Endothelial cell of umbilical vein (primary cell): ENCODE results near the gene FCER2. TPM values are rescaled to one million over a fixed set of nuclear protein-coding genes. Genes with fewer than 3 reads are reported as not detected.

Source experiments
- BruUV-seq: library from RNA; stranded (reverse); fragments of 400-500 nt; replicated peaks from 2 replicates; lab custom pipeline; 2021; lab: Mats Ljungman, UMichigan
- CTCF ChIA-PET: fragments of 300-600, 350-600 bp; sonication (Branson Sonifier 250); formaldehyde crosslinking; loops from one replicate; lab custom pipeline; 2021; ENCODE audit warnings: antibody characterized with exemption, inconsistent platforms; lab: Charles Lee
- POLR2A ChIA-PET: fragments of 300-600, 350-600 bp; sonication (Branson Sonifier 250); formaldehyde crosslinking; loops from one replicate; lab custom pipeline; 2021; ENCODE audit warnings: antibody characterized with exemption, inconsistent platforms; lab: Charles Lee
- DNase-seq: peaks from one replicate; pipeline ENCODE4 v3.0.0-alpha.2; 2011; ENCODE audit warnings: low read depth, low spot score
- FAIRE-seq: peaks from 2 replicates; lab custom pipeline; 2011; peaks lifted over from hg19 to GRCh38; lab: Jason Lieb, UNC
- H2AFZ ChIP-seq: 2 replicates; pipeline ENCODE4 v1.6.0; 2012; ENCODE audit warnings: low read depth, low read length, control low read depth, inconsistent platforms
- H3K27ac ChIP-seq: 2 replicates; pipeline ENCODE4 v1.5.1; 2011; ENCODE audit warnings: low read depth, mild to moderate bottlenecking, control low read depth, low read length, moderate library complexity; ENCODE audit not compliant: insufficient read depth
- H3K27me3 ChIP-seq, 2 experiments: 2 replicates each; pipeline versions ENCODE4 v1.6.0 to v1.6.1; 2011; ENCODE audit warnings: low read length in 2 of 2, mixed read lengths in 1 of 2; ENCODE audit not compliant: control insufficient read depth in 2 of 2, insufficient read depth in 2 of 2
- H3K36me3 ChIP-seq, 2 experiments: 2 replicates in 1 of 2; 3 replicates in 1 of 2; pipeline ENCODE4 v1.5.1; 2011; ENCODE audit warnings: low read length in 2 of 2, mild to moderate bottlenecking in 1 of 2, moderate library complexity in 1 of 2; ENCODE audit not compliant: control insufficient read depth in 2 of 2, insufficient read depth in 2 of 2; ENCODE audit errors: extremely low read depth in 1 of 2
- H3K4me1 ChIP-seq: 3 replicates; pipeline ENCODE4 v1.5.1; 2011; ENCODE audit warnings: mild to moderate bottlenecking, low read length; ENCODE audit not compliant: control insufficient read depth, insufficient read depth; ENCODE audit errors: extremely low read depth
- H3K4me2 ChIP-seq: 2 replicates; pipeline ENCODE4 v1.6.1; 2011; ENCODE audit warnings: low read length, control low read depth, mixed read lengths; ENCODE audit not compliant: insufficient read depth
- H3K4me3 ChIP-seq, 3 experiments: fragments of 200-600 bp in 1 of 3; sonication (generic), shearing (Covaris generic) in 1 of 3; replicated peaks in 1 of 3; 2 replicates each; pipeline ENCODE4 v1.5.1; 2011 to 2016; ENCODE audit warnings: control low read depth in 3 of 3, low read length in 3 of 3, mild to moderate bottlenecking in 2 of 3, inconsistent platforms in 1 of 3, low read depth in 1 of 3, moderate library complexity in 1 of 3; ENCODE audit not compliant: insufficient read depth in 1 of 3
- H3K79me2 ChIP-seq: 2 replicates; pipeline ENCODE4 v1.6.0; 2012; ENCODE audit warnings: low read length, inconsistent platforms; ENCODE audit not compliant: control insufficient read depth, insufficient read depth
- H3K9ac ChIP-seq: replicated peaks from 2 replicates; pipeline ENCODE3; 2011; ENCODE audit warnings: low read length, control low read depth; ENCODE audit not compliant: insufficient read depth; ENCODE audit errors: extremely low read depth
- H3K9me1 ChIP-seq: replicated peaks from 3 replicates; pipeline ENCODE4 v1.6.0; 2011; ENCODE audit warnings: mild to moderate bottlenecking, low read length; ENCODE audit not compliant: control insufficient read depth, insufficient read depth; ENCODE audit errors: extremely low read depth
- H3K9me3 ChIP-seq: replicated peaks from 2 replicates; pipeline ENCODE4 v1.5.1; 2012; ENCODE audit warnings: low read length, inconsistent platforms; ENCODE audit not compliant: control insufficient read depth, insufficient read depth
- H4K20me1 ChIP-seq: replicated peaks from 2 replicates; pipeline ENCODE3; 2011; ENCODE audit warnings: mild to moderate bottlenecking, low read length; ENCODE audit not compliant: control insufficient read depth, insufficient read depth; ENCODE audit errors: extremely low read depth
- CTCF ChIP-seq, 2 donors: IDR thresholded peaks; 1 replicate in 1 of 2; 2 replicates in 1 of 2; pipeline ENCODE4 v1.5.1; 2011; ENCODE audit warnings: low read length in 2 of 2, mild to moderate bottlenecking in 2 of 2, moderate library complexity in 2 of 2, control low read depth in 1 of 2, inconsistent platforms in 1 of 2, low read depth in 1 of 2; ENCODE audit not compliant: insufficient read depth in 1 of 2; ENCODE audit errors: extremely low read depth in 1 of 2
- EZH2 ChIP-seq: IDR thresholded peaks from 2 replicates; pipeline ENCODE4 v1.6.1; 2012; ENCODE audit warnings: borderline replicate concordance, low read depth, mild to moderate bottlenecking, moderate library complexity, low read length, inconsistent platforms; ENCODE audit not compliant: severe bottlenecking
- FOS ChIP-seq: IDR thresholded peaks from 2 replicates; pipeline ENCODE4 v1.6.1; 2011; ENCODE audit warnings: mild to moderate bottlenecking, low read length, moderate library complexity, borderline replicate concordance; ENCODE audit not compliant: insufficient read depth
- GATA2 ChIP-seq: IDR thresholded peaks from 2 replicates; pipeline ENCODE4 v1.7.0; 2011; ENCODE audit warnings: low read depth, mild to moderate bottlenecking, moderate library complexity, mixed read lengths, low read length; ENCODE audit not compliant: insufficient read length, insufficient read depth
- JUN ChIP-seq: IDR thresholded peaks from 2 replicates; pipeline ENCODE4 v1.6.1; 2011; ENCODE audit warnings: borderline replicate concordance, low read depth; ENCODE audit not compliant: insufficient read length, insufficient read depth
- MAX ChIP-seq: IDR thresholded peaks from 2 replicates; pipeline ENCODE4 v1.6.1; 2011; ENCODE audit not compliant: insufficient read depth, insufficient read length
- MYC ChIP-seq: IDR thresholded peaks from one replicate; pipeline ENCODE4 v1.6.1; 2011; ENCODE audit warnings: mild to moderate bottlenecking, low read depth, low read length
- POLR2A ChIP-seq: IDR thresholded peaks from 2 replicates; pipeline ENCODE4 v1.6.1; 2012; ENCODE audit warnings: low read depth, mild to moderate bottlenecking, control low read depth, low read length
- POLR2AphosphoS5 ChIP-seq: IDR thresholded peaks from 2 replicates; pipeline ENCODE4 v1.6.1; 2012; ENCODE audit warnings: low read depth, mild to moderate bottlenecking, control low read depth, low read length, moderate library complexity; ENCODE audit not compliant: insufficient read depth
- dilution Hi-C: fragments of 300-500 bp; cut with MboI; formaldehyde crosslinking; loops from one replicate; pipeline ENCODE4 v1.15.0; 2019; ENCODE audit warnings: low sequenced_read_pairs; ENCODE audit not compliant: extremely low pct_ligation_motif_present
- intact Hi-C: fragments of 100-400 bp; cut with micrococcal nuclease; formaldehyde crosslinking; loops from one replicate; pipeline ENCODE4 v1.10.0; 2022
- polyA plus RNA-seq, 4 experiments: library from polyadenylated mRNA; depleted of rRNA in 3 of 4; stranded (reverse) in 3 of 4; unstranded in 1 of 4; fragments of >200 nt; gene quantifications; 2 replicates each; pipeline versions ENCODE4 v1.2.1 to v1.2.3, GENCODE V29; 2011 to 2012; ENCODE audit warnings: missing spikeins in 1 of 4
- total RNA-seq: library from RNA; stranded (reverse); gene quantifications from 2 replicates; pipeline ENCODE4 v1.2.3, GENCODE V29; 2021

Gene FCER2
- total and polyA plus RNA-seq, 2 donors (not counting 3 experiments of a cell fraction or from before 2014, with no cell fraction given): not detected

GRCh38 chr19:7699003-7699402 is 2.9 kb downstream of the FCER2 start:
- H3K79me2 ChIP-seq: no peaks in the 10 kb centered on the region
- no peak overlapping the region for H3K4me2 ChIP-seq
- DNase-seq (no peak), FAIRE-seq (no peak)
- dilution Hi-C loops (no loop called here), intact Hi-C loops (no loop called here)
- no peaks in the 10 kb centered on the region for H3K4me1 ChIP-seq
- BruUV-seq: no TSS peak
- POLR2A ChIA-PET: no interaction called here
- H3K27me3 ChIP-seq: no peaks in the 10 kb centered on the region
- no peak overlapping the region for H3K4me3 ChIP-seq
- H3K27ac ChIP-seq: no peak overlapping the region
- no peaks in the 10 kb centered on the region for H3K9me1 ChIP-seq
- no peaks in the 10 kb centered on the region for H4K20me1 ChIP-seq
- CTCF ChIA-PET: interaction anchor here (1.1 to 4.1 kb wide), 2 partner anchors 18 to 101 kb away, joined by 7 to 21 read pairs; partner anchors contain the start of gene TRAPPC5
- no peaks in the 10 kb centered on the region for H3K9me3 ChIP-seq
- H2AFZ ChIP-seq: no peak overlapping the region
- H3K9ac ChIP-seq: no peak overlapping the region
- no peaks in the 10 kb centered on the region for H3K36me3 ChIP-seq
- TF ChIP-seq POLR2AphosphoS5 (no peak), CTCF (IDR thresholded peaks at IDR 0.05; ENCODE audit: extremely low read depth in 1 of 2, insufficient read depth in 1 of 2, low read depth in 1 of 2, low read length in 2 of 2) (no peak), POLR2A (no peak), JUN (no peak), GATA2 (no peak), MAX (no peak), EZH2 (no peak), FOS (no peak), MYC (no peak)
